ENCODE measurements around the gene SCYGR6. TPM values are rescaled to one million over a fixed set of nuclear protein-coding genes. Genes with fewer than 3 reads are reported as not detected.

The SCYGR6 gene
- total RNA-seq, 1 experiment from 2014 or later, result not detected

- no peak for DNase-seq (ENCODE audit: low read depth)
These were observed 11.3 kb downstream of the SCYGR6 start for GRCh38 chr2:227713291-227713690.

- DNase-seq (ENCODE audit: low read depth), result no peak
These were observed 13.6 kb downstream of the SCYGR6 start for GRCh38 chr2:227710986-227711385.

GRCh38 chr2:227707390-227707789 lies 17.2 kb downstream of the SCYGR6 start:
- no peak for DNase-seq (ENCODE audit: low read depth)

GRCh38 chr2:227706859-227707258 lies 17.7 kb downstream of the SCYGR6 start:
- DNase-seq (ENCODE audit: low read depth), result no peak

GRCh38 chr2:227703961-227704360 lies 20.6 kb downstream of the SCYGR6 start:
- DNase-seq (ENCODE audit: low read depth), result peak; percentile 61

GRCh38 chr2:227703280-227703732 lies 21.3 kb downstream of the SCYGR6 start:
- peak; percentile 38 for DNase-seq (ENCODE audit: low read depth)

- DNase-seq (ENCODE audit: low read depth), result no peak
These were observed 23.0 kb downstream of the SCYGR6 start for GRCh38 chr2:227701556-227701955.

GRCh38 chr2:227696990-227697679 lies 27.4 kb downstream of the SCYGR6 start:
- no peak for DNase-seq (ENCODE audit: low read depth)

- no peak for DNase-seq (ENCODE audit: low read depth)
These were observed 37.4 kb downstream of the SCYGR6 start for GRCh38 chr2:227687189-227687588.

- DNase-seq (ENCODE audit: low read depth), result no peak
These were observed 40.3 kb downstream of the SCYGR6 start for GRCh38 chr2:227684258-227684657.

- no peak for DNase-seq (ENCODE audit: low read depth)
These were observed 46.6 kb downstream of the SCYGR6 start for GRCh38 chr2:227677928-227678327.

GRCh38 chr2:227674485-227674884 lies 50.1 kb downstream of the SCYGR6 start:
- DNase-seq (ENCODE audit: low read depth), result no peak

Other genes starting within 250 kb of the SCYGR6 start
- not detected in 2 replicates for gene SCYGR2, start 125.9 kb downstream of the SCYGR6 start, total RNA-seq (2014; rRNA removed; shearing (Covaris generic))
- not detected in 2 replicates for gene SCYGR3, start 109.9 kb downstream of the SCYGR6 start, total RNA-seq (2014; rRNA removed; shearing (Covaris generic))
- gene SCYGR4, start 107.3 kb downstream of the SCYGR6 start, total RNA-seq (2014; rRNA removed; shearing (Covaris generic)), result not detected in 2 replicates
- not detected in 2 replicates for gene SCYGR5, start 58.0 kb downstream of the SCYGR6 start, total RNA-seq (2014; rRNA removed; shearing (Covaris generic))
- 0.63 and 1.2 TPM in 2 replicates for gene SLC19A3, start 6.7 kb downstream of the SCYGR6 start, total RNA-seq (2014; rRNA removed; shearing (Covaris generic))
- not detected in 2 replicates for gene SCYGR7, start 3.6 kb upstream of the SCYGR6 start, total RNA-seq (2014; rRNA removed; shearing (Covaris generic))
- not detected in 2 replicates for gene SCYGR8, start 21.1 kb upstream of the SCYGR6 start, total RNA-seq (2014; rRNA removed; shearing (Covaris generic))
- gene CCL20, start 89.1 kb upstream of the SCYGR6 start, total RNA-seq (2014; rRNA removed; shearing (Covaris generic)), result 3.8 and 4.0 TPM in 2 replicates
- 0.63 and 5.2 TPM in 2 replicates for gene DAW1, start 146.9 kb upstream of the SCYGR6 start, total RNA-seq (2014; rRNA removed; shearing (Covaris generic))

All from Daoy (cell line).